ENCODE results near the gene OR1N2. TPM values are rescaled to one million over a fixed set of nuclear protein-coding genes. Genes with fewer than 3 reads are reported as not detected.
"Not testable (repeated sequence)": the region's sequence is repeated elsewhere in the genome, so short reads cannot be mapped to it uniquely, and the experiment has no call there.

The OR1N2 gene
- total RNA-seq, 1 donor from 2014 or later = not detected

- Mint-ChIP-seq H3K36me3 (ENCODE audit: unreplicated experiment) (no peaks in the 10 kb centered on the region), H3K27ac (ENCODE audit: unreplicated experiment) (no peak overlapping the region), H3K4me3 (ENCODE audit: unreplicated experiment) (no peak overlapping the region), H3K9me3 (ENCODE audit: unreplicated experiment) (peaks cover 10% of the 10 kb centered on the region), H3K27me3 (ENCODE audit: unreplicated experiment) (no peaks in the 10 kb centered on the region), H3K4me1 (ENCODE audit: unreplicated experiment) (no peaks in the 10 kb centered on the region)
- no peak for TF ChIP-seq CTCF (IDR thresholded peaks at IDR 0.05)
- no peak for DNase-seq (ENCODE audit: extremely low spot score, unreplicated experiment)
Measured at GRCh38 chr9:122567901-122568300, 15.0 kb downstream of the OR1N2 start.

GRCh38 chr9:122572456-122572855 is 19.5 kb downstream of the OR1N2 start:
- no peaks in the 10 kb centered on the region for H3K4me1 Mint-ChIP-seq (ENCODE audit: unreplicated experiment)
- no peaks in the 10 kb centered on the region for H3K9me3 Mint-ChIP-seq (ENCODE audit: unreplicated experiment)
- no peak for TF ChIP-seq CTCF (IDR thresholded peaks at IDR 0.05)
- DNase-seq (ENCODE audit: extremely low spot score, unreplicated experiment) = no peak
- no peak overlapping the region for H3K4me3 Mint-ChIP-seq (ENCODE audit: unreplicated experiment)
- H3K36me3 Mint-ChIP-seq (ENCODE audit: unreplicated experiment) = no peaks in the 10 kb centered on the region
- H3K27me3 Mint-ChIP-seq (ENCODE audit: unreplicated experiment) = peaks cover 16% of the 10 kb centered on the region
- H3K27ac Mint-ChIP-seq (ENCODE audit: unreplicated experiment) = no peak overlapping the region

GRCh38 chr9:122579874-122580273 is 27.0 kb downstream of the OR1N2 start:
- Mint-ChIP-seq H3K9me3 (ENCODE audit: unreplicated experiment) (no peaks in the 10 kb centered on the region), H3K4me1 (ENCODE audit: unreplicated experiment) (no peaks in the 10 kb centered on the region), H3K4me3 (ENCODE audit: unreplicated experiment) (no peak overlapping the region), H3K36me3 (ENCODE audit: unreplicated experiment) (no peaks in the 10 kb centered on the region), H3K27ac (ENCODE audit: unreplicated experiment) (no peak overlapping the region), H3K27me3 (ENCODE audit: unreplicated experiment) (peaks cover 3% of the 10 kb centered on the region)
- no peak for TF ChIP-seq CTCF (IDR thresholded peaks at IDR 0.05)
- DNase-seq (ENCODE audit: extremely low spot score, unreplicated experiment) = no peak

- TF ChIP-seq CTCF (IDR thresholded peaks at IDR 0.05) = no peak
- Mint-ChIP-seq H3K4me1 (ENCODE audit: unreplicated experiment) (no peaks in the 10 kb centered on the region), H3K27ac (ENCODE audit: unreplicated experiment) (no peak overlapping the region), H3K36me3 (ENCODE audit: unreplicated experiment) (no peaks in the 10 kb centered on the region), H3K9me3 (ENCODE audit: unreplicated experiment) (no peaks in the 10 kb centered on the region), H3K27me3 (ENCODE audit: unreplicated experiment) (peaks cover 2% of the 10 kb centered on the region), H3K4me3 (ENCODE audit: unreplicated experiment) (no peak overlapping the region)
- DNase-seq (ENCODE audit: extremely low spot score, unreplicated experiment) = no peak
Measured at GRCh38 chr9:122580360-122580759, 27.4 kb downstream of the OR1N2 start.

- not testable (repeated sequence) for H3K4me3 Mint-ChIP-seq (ENCODE audit: unreplicated experiment); H3K9me3 Mint-ChIP-seq (ENCODE audit: unreplicated experiment); H3K27ac Mint-ChIP-seq (ENCODE audit: unreplicated experiment); H3K36me3 Mint-ChIP-seq (ENCODE audit: unreplicated experiment); H3K4me1 Mint-ChIP-seq (ENCODE audit: unreplicated experiment); DNase-seq (ENCODE audit: extremely low spot score, unreplicated experiment); H3K27me3 Mint-ChIP-seq (ENCODE audit: unreplicated experiment)
Measured at GRCh38 chr9:122583284-122583683, 30.4 kb downstream of the OR1N2 start, which contains the start of gene OR1L8. TSS of gene OR1L8 (minus strand) at chr9:122583384. CDS start at chr9:122568477, 14,907 bp downstream.

Other genes starting within 250 kb of the OR1N2 start
- 2.5 and 3.1 TPM in 2 replicates for gene PTGS1, start 182.1 kb upstream of the OR1N2 start, total RNA-seq
- gene OR1J1, start 75.2 kb upstream of the OR1N2 start, total RNA-seq = not detected in 2 replicates
- gene OR1J2, start 42.3 kb upstream of the OR1N2 start, total RNA-seq = not detected in 2 replicates
- not detected in 2 replicates for gene OR1J4, start 34.0 kb upstream of the OR1N2 start, total RNA-seq
- gene OR1N1, start 25.8 kb upstream of the OR1N2 start, total RNA-seq = not detected in 2 replicates
- not detected in 2 replicates for gene OR1L8, start 30.3 kb downstream of the OR1N2 start, total RNA-seq
- not detected in 2 replicates for gene OR1Q1, start 61.6 kb downstream of the OR1N2 start, total RNA-seq
- gene OR1B1, start 104.5 kb downstream of the OR1N2 start, total RNA-seq = not detected in 2 replicates
- gene OR1L1, start 108.6 kb downstream of the OR1N2 start, total RNA-seq = not detected in 2 replicates
- gene OR1L3, start 122.0 kb downstream of the OR1N2 start, total RNA-seq = not detected in 2 replicates
- gene OR1L4, start 170.9 kb downstream of the OR1N2 start, total RNA-seq = not detected in 2 replicates
- not detected in 2 replicates for gene OR1L6, start 189.2 kb downstream of the OR1N2 start, total RNA-seq
- gene OR5C1, start 235.8 kb downstream of the OR1N2 start, total RNA-seq = not detected in 2 replicates
- not detected in 2 replicates for gene OR1K1, start 247.0 kb downstream of the OR1N2 start, total RNA-seq